ENCODE data around the gene GFOD1. TPM values are rescaled to one million over a fixed set of nuclear protein-coding genes. Genes with fewer than 3 reads are reported as not detected.

Gene GFOD1
- total RNA-seq, 2 donors from 2014 or later: 59.3 to 78.3 TPM

DNA sequence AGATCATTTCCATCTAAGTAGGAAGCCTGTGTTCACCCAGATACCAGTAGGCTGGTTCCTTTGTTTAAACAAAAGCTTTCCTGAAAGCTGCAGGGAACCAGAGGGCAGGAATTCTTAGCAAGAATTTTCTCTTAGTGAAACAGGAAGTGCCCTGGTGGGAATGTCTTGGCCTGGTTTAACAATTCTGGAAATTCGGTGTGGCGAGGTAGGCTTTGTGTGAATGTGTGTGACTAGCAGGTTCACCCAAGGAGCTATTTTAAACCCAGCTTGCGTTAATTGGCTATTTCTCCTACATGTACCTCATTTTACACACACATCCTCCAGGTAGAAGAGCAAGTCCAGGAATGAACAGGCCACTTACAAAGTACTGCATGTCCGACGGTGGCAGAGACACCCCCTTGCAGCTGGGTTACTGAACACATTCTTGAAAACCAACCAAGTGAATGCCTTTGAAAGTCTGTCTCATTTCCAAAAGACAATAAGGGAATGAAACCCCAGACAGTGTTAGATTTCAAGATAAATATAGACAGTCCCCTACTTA, 64.6 kb downstream of the GFOD1 start:
- no peak for DNase-seq
- intact Hi-C loops (cut with DNase I): no loop called here
- no peak for ATAC-seq

GRCh38 chr6:13421425-13422059, 65.9 kb downstream of the GFOD1 start:
- no peak for ATAC-seq
- intact Hi-C loops (cut with DNase I): no loop called here
- no peak for DNase-seq

GRCh38 chr6:13420269-13420668, 67.1 kb downstream of the GFOD1 start:
- peak; percentile 23 to 58 for ATAC-seq
- intact Hi-C loops (cut with DNase I): no loop called here
- no peak for DNase-seq

DNA sequence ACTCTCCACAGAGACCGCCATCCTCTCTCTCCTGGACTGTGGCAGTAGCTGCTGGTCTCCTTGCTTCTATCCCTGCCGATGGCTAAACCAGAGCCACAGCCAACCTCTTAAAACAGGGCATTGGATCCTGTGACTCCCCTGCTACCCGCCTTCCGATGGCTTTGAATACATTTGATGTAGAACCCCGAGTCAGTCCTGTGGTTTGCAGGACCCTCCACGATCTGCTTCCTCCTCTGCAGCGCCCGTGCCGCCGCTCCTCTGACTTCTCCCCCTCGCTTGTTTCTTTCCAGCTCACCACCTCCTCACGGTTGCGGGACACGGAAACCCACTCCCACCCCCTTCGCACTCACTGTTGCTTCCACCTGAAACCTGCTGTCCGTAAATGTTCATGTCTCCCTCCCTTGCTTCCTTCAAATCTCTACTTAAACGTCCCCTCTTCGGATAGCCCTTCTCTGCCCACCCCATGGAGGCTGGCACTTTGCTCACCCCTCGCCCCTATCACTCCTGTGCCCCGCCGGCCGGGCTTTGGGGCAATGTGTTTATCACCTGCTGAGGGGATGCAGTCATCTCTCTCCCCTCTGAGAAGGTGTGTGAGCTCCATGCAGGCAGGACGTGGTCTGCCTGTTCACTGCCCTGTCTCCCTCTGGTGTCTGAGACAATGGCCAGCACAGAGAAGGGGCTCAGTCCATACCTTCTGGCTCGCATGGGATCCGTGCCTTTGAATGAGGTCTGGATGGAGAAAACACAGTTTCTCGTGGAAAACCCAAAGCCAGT, 67.8 kb downstream of the GFOD1 start:
- intact Hi-C loops (cut with DNase I): loop anchor here in 1 of 2 donors (10.0 kb wide), 1 partner anchor 55 kb away; no protein-coding TSS in a partner anchor
- ATAC-seq (peak; percentile 4 to 8), DNase-seq (no peak)

DNA sequence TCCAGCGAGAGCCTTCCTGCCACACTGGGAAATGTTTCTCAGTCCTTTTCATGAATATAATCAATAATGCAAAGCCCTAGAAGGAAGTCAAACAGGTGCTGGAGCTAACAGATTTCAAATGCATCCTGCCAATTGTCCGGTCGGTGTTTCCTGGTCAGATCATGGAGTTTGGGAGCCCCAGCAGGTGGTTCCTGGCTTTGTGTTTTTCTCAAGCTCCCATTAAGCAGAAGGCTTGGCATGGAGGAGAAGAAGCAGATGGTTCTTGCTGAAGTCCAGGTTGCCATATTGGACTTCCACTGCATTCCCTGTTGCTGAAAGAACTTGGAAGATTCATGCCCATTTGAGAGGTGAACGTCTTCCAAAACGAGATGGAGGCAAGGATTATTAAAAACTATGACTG, 68.6 kb downstream of the GFOD1 start:
- ATAC-seq (no peak), DNase-seq (no peak)
- intact Hi-C loops (cut with DNase I): loop anchor here in 1 of 2 donors (10.0 kb wide), 1 partner anchor 56 kb away; no protein-coding TSS in a partner anchor

- intact Hi-C loops (cut with DNase I): loop anchor here in 1 of 2 donors (10.0 kb wide), 1 partner anchor 57 kb away; no protein-coding TSS in a partner anchor
- no peak for DNase-seq
- no peak for ATAC-seq
Observed at GRCh38 chr6:13417954-13418353, 69.4 kb downstream of the GFOD1 start.

GRCh38 chr6:13417431-13417830, 70.0 kb downstream of the GFOD1 start:
- DNase-seq (no peak), ATAC-seq (no peak)
- intact Hi-C loops (cut with DNase I): loop anchor here in 1 of 2 donors (10.0 kb wide), 1 partner anchor 57 kb away; no protein-coding TSS in a partner anchor

GRCh38 chr6:13415283-13415682, 72.1 kb downstream of the GFOD1 start:
- DNase-seq (no peak), ATAC-seq (no peak)
- intact Hi-C loops (cut with DNase I): loop anchor here (2.0 to 10.0 kb wide), 2 partner anchors 60 to 66 kb away; no protein-coding TSS in a partner anchor

GRCh38 chr6:13413900-13414555, 73.4 kb downstream of the GFOD1 start:
- intact Hi-C loops (cut with DNase I): loop anchor here (2.0 to 10.0 kb wide), 2 partner anchors 61 to 67 kb away; no protein-coding TSS in a partner anchor
- peak; percentile 49 to 60 for ATAC-seq
- peak; percentile 59 for DNase-seq

- peak; percentile 70 to 78 for ATAC-seq
- intact Hi-C loops (cut with DNase I): loop anchor here in 1 of 2 donors (10.0 kb wide), 1 partner anchor 61 kb away; no protein-coding TSS in a partner anchor
Observed at GRCh38 chr6:13413466-13413862, 73.9 kb downstream of the GFOD1 start.

DNA sequence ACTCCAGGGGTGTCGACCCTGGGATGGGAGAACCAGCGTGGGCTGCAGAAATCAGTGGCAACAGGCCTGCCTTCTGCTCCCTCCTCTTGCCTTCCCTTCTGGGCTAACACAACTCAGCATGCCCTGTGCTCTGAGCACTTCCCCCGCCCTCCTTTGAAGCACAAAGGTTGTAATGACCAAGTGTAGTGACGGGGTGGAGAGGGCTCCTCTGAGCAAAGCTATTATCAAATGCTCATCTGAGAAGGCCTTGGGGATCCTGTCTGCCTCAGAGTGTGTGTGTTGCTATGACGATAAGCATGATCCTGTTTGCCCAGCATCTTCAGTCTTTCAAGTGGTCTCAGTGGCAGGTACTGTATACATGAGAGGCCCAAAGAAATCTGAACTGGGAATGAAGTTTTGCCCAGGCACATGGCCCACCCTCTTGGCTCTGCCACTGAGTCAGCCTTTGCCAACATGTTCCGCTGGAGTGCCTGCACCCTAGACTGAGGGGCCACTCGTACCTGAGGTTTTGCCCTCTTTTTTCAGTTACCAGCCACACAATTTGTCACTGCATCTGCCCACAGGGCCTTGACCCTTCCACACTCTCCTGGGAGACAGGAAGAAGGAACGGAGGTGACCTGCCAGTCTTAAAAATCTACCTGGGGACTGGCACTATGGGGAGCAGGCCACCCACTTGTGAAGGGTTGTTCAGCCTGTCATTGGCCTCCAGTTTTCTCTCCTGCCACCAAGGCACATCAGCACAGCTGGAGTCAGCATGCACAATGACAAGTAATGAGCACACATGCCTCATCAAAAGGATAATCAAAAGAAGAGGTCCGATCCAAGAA, 74.5 kb downstream of the GFOD1 start:
- DNase-seq (no peak), ATAC-seq (peak in 1 of 2 donors; percentile 1)
- intact Hi-C loops (cut with DNase I): loop anchor here in 1 of 2 donors (10.0 kb wide), 1 partner anchor 62 kb away; no protein-coding TSS in a partner anchor

More at GRCh38 chr6:13413466-13413862, 73.9 kb downstream of the GFOD1 start:
- no peak for DNase-seq

- ATAC-seq (peak in 1 of 2 donors; percentile 13), DNase-seq (no peak)
- intact Hi-C loops (cut with DNase I): loop anchor here in 1 of 2 donors (10.0 kb wide), 1 partner anchor 63 kb away; no protein-coding TSS in a partner anchor
Observed at GRCh38 chr6:13412211-13412610, 75.2 kb downstream of the GFOD1 start.

DNA sequence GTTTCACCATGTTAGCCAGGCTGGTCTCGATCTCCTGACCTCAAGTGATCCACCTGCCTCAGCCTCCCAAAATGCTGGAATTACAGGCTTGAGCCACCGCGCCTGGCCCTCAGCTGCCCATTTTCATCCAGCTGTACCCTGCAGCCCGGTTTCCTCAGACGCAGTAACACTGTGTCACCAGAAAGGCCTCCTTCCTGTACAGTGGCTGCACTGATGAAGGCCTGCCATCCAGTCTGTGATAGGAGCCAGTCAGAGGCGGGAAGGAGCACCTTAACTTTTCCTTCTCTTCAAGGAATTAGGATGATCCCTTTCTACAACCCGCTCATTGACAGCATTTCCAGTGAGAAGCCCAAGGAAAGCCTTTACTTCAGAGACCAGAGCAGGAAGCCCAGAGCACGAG, 75.9 kb downstream of the GFOD1 start:
- DNase-seq: no peak
- intact Hi-C loops (cut with DNase I): loop anchor here in 1 of 2 donors (10.0 kb wide), 1 partner anchor 63 kb away; no protein-coding TSS in a partner anchor
- no peak for ATAC-seq

GRCh38 chr6:13409991-13410390, 77.4 kb downstream of the GFOD1 start:
- intact Hi-C loops (cut with DNase I): loop anchor here (10.0 kb wide), 2 partner anchors 55 to 65 kb away; no protein-coding TSS in a partner anchor
- DNase-seq (no peak), ATAC-seq (peak in 1 of 2 donors; percentile 4)

- DNase-seq: peak; percentile 68
- intact Hi-C loops (cut with DNase I): loop anchor here in 1 of 2 donors (10.0 kb wide), 1 partner anchor 53 kb away; no protein-coding TSS in a partner anchor
- ATAC-seq: peak; percentile 50 to 79
Observed at GRCh38 chr6:13407709-13408695, 79.4 kb downstream of the GFOD1 start.

DNA sequence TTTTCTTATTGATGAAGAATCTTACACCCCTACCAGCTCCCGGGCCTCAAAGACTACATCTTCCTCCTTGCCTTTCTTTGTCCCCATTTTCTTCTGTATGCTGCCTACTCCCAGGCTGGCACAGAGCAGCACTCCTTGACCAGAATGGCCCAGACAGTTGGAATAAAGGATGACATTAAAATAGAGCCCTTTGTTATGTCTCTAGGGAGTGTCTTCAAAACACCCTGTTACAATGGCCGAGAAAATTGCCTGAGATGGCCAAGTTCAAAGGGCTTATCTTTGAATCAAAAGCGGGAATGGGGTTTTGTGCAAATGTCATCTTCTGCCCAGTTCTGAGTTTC, 80.1 kb downstream of the GFOD1 start:
- DNase-seq (no peak), ATAC-seq (no peak)
- intact Hi-C loops (cut with DNase I): loop anchor here in 1 of 2 donors (10.0 kb wide), 1 partner anchor 53 kb away; no protein-coding TSS in a partner anchor

DNA sequence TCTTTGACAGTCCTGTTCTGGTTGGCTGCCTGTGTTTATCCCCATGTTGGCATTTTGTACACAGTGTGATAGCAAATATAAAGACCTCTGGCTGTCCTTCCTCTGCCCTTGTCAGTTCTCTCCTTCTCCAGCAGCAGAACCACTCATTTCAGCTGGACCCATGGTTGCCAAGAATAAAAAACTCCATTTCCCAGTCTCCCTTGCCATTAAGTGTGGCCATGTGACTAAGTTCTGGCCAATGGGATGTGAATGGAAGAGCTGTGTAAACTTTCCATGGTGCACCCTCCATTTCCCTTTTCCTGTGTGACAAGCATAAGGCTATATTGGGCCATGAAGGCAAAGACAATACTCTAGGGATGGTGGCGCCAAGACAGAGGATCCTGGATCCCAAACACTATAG, 80.6 kb downstream of the GFOD1 start:
- intact Hi-C loops (cut with DNase I): loop anchor here in 1 of 2 donors (10.0 kb wide), 1 partner anchor 52 kb away; no protein-coding TSS in a partner anchor
- peak; percentile 69 to 80 for ATAC-seq
- DNase-seq: no peak

All from left cardiac atrium (tissue), 4 donors.